Liver (tissue), 9 donors: Measurements from ENCODE around the gene SLC2A1. TPM values are rescaled to one million over a fixed set of nuclear protein-coding genes. Genes with fewer than 3 reads are reported as not detected.

Experiments used
- DNase-seq: peaks from one replicate; pipeline ENCODE4 v3.0.0-alpha.2; 2017; ENCODE audit warnings: low spot score
- H3K27ac ChIP-seq, 2 donors: one replicate each; pipeline ENCODE4 v1.7.0; 2013; ENCODE audit warnings: inconsistent platforms in 2 of 2, low read length in 2 of 2, control low read depth in 1 of 2, low read depth in 1 of 2, mild to moderate bottlenecking in 1 of 2
- H3K27me3 ChIP-seq, 4 donors: one replicate each; pipeline versions ENCODE4 v1.6.1 to v1.7.0; 2013; ENCODE audit warnings: low read length in 3 of 4, inconsistent platforms in 1 of 4, mild to moderate bottlenecking in 1 of 4, moderate library complexity in 1 of 4; ENCODE audit not compliant: control insufficient read depth in 4 of 4, insufficient read depth in 4 of 4
- H3K36me3 ChIP-seq, 4 donors: one replicate each; pipeline versions ENCODE4 v1.6.1 to v1.7.0; 2013; ENCODE audit warnings: low read length in 3 of 4, mild to moderate bottlenecking in 3 of 4, low read depth in 1 of 4, moderate library complexity in 1 of 4; ENCODE audit not compliant: control insufficient read depth in 4 of 4, insufficient read depth in 3 of 4
- H3K4me1 ChIP-seq, 4 donors: one replicate each; pipeline versions ENCODE4 v1.6.1 to v1.7.0; 2013; ENCODE audit warnings: low read length in 3 of 4, mild to moderate bottlenecking in 3 of 4, moderate library complexity in 1 of 4; ENCODE audit not compliant: control insufficient read depth in 4 of 4, insufficient read depth in 4 of 4
- H3K4me3 ChIP-seq, 3 donors: one replicate each; pipeline versions ENCODE4 v1.6.1 to v1.7.0; 2013; ENCODE audit warnings: low read length in 3 of 3, control low read depth in 1 of 3, low read depth in 1 of 3, mild to moderate bottlenecking in 1 of 3
- H3K9ac ChIP-seq, 2 donors: one replicate each; pipeline ENCODE4 v1.7.0; 2013; ENCODE audit warnings: low read length in 2 of 2, mild to moderate bottlenecking in 2 of 2, moderate library complexity in 2 of 2, control low read depth in 1 of 2, low read depth in 1 of 2
- H3K9me3 ChIP-seq, 4 donors: one replicate each; pipeline versions ENCODE4 v1.6.1 to v1.7.0; 2013; ENCODE audit warnings: low read length in 3 of 4; ENCODE audit not compliant: control insufficient read depth in 4 of 4
- ATF3 ChIP-seq: IDR thresholded peaks from 2 replicates; pipeline ENCODE4 v1.6.1; 2016; ENCODE audit warnings: antibody characterized with exemption
- EGR1 ChIP-seq, 2 donors: IDR thresholded peaks; 2 replicates each; pipeline ENCODE4 v1.6.1; 2016 to 2018; ENCODE audit warnings: antibody characterized with exemption in 2 of 2, low read depth in 2 of 2
- FOXA2 ChIP-seq: IDR thresholded peaks from 2 replicates; pipeline ENCODE4 v1.6.1; 2016; ENCODE audit warnings: antibody characterized with exemption
- GABPA ChIP-seq, 2 donors: IDR thresholded peaks in 1 of 2; conservative IDR thresholded peaks in 1 of 2; 2 replicates each; pipeline ENCODE4 v1.6.1; 2016; ENCODE audit warnings: antibody characterized with exemption in 2 of 2, mild to moderate bottlenecking in 1 of 2, moderate library complexity in 1 of 2
- HNF4A ChIP-seq, 2 donors: conservative IDR thresholded peaks; 2 replicates each; pipeline ENCODE4 v1.6.1; 2016; ENCODE audit warnings: antibody characterized with exemption in 2 of 2, mild to moderate bottlenecking in 2 of 2
- HNF4G ChIP-seq: IDR thresholded peaks from 2 replicates; pipeline ENCODE4 v1.6.1; 2016; ENCODE audit warnings: antibody characterized with exemption
- RAD21 ChIP-seq, 2 donors: IDR thresholded peaks; 2 replicates each; pipeline ENCODE4 v1.6.1; 2016; ENCODE audit warnings: antibody characterized with exemption in 2 of 2, mild to moderate bottlenecking in 2 of 2
- RXRA ChIP-seq, 2 donors: IDR thresholded peaks; 2 replicates each; pipeline ENCODE4 v1.6.1; 2017 to 2018; ENCODE audit warnings: antibody characterized with exemption in 2 of 2, mild to moderate bottlenecking in 1 of 2
- SP1 ChIP-seq: IDR thresholded peaks from 2 replicates; pipeline ENCODE4 v1.6.1; 2018; ENCODE audit warnings: antibody characterized with exemption, mild to moderate bottlenecking
- TAF1 ChIP-seq: conservative IDR thresholded peaks from 2 replicates; pipeline ENCODE4 v1.6.1; 2016; ENCODE audit warnings: antibody characterized with exemption, mild to moderate bottlenecking
- YY1 ChIP-seq: IDR thresholded peaks from 2 replicates; pipeline ENCODE4 v1.6.1; 2016; ENCODE audit warnings: antibody characterized with exemption, mild to moderate bottlenecking
- WGBS: extraction: QIAGEN DNeasy Blood & Tissue Kit; methylation state at CpG from one replicate; pipeline ENCODE4 v1.1.7; 2013; 5-methylcytosine and 5-hydroxymethylcytosine counted together
- polyA plus RNA-seq, 2 donors: library from polyadenylated mRNA; stranded (reverse) in 1 of 2; unstranded in 1 of 2; fragments of 200-250 nt in 1 of 2; fragments of >200 nt in 1 of 2; fragmentation: Nextera tagmentation in 1 of 2; extraction: Ambion mirVana in 1 of 2; gene quantifications; one replicate each; pipeline versions ENCODE4 v1.2.1 to v1.2.3, GENCODE V29; 2013 to 2015
- total RNA-seq, 2 donors: library from RNA; depleted of rRNA; stranded (reverse); fragments of >200 nt; gene quantifications; one replicate each; pipeline ENCODE4 v1.2.3, GENCODE V29; 2014
- TF ChIP-seq, protein P1 (sequence below): IDR thresholded peaks from 2 replicates; pipeline ENCODE4 v1.6.1; 2016; ENCODE audit warnings: antibody characterized with exemption, mild to moderate bottlenecking
- TF ChIP-seq, protein P2 (sequence below): IDR thresholded peaks from 2 replicates; pipeline ENCODE4 v1.6.1; 2016; ENCODE audit warnings: antibody characterized with exemption
- donor health status: healthy.
- donor health status: healthy.
- donor health status: healthy.
- donor health status: healthy.
- donor health status: healthy.

SLC2A1 gene
- total and polyA plus RNA-seq, 4 donors, result 1.1 to 675 (median 3.0) TPM

GRCh38 chr1:42935313-42935895, 23.3 kb downstream of the SLC2A1 start:
- TF ChIP-seq, protein P1, sequence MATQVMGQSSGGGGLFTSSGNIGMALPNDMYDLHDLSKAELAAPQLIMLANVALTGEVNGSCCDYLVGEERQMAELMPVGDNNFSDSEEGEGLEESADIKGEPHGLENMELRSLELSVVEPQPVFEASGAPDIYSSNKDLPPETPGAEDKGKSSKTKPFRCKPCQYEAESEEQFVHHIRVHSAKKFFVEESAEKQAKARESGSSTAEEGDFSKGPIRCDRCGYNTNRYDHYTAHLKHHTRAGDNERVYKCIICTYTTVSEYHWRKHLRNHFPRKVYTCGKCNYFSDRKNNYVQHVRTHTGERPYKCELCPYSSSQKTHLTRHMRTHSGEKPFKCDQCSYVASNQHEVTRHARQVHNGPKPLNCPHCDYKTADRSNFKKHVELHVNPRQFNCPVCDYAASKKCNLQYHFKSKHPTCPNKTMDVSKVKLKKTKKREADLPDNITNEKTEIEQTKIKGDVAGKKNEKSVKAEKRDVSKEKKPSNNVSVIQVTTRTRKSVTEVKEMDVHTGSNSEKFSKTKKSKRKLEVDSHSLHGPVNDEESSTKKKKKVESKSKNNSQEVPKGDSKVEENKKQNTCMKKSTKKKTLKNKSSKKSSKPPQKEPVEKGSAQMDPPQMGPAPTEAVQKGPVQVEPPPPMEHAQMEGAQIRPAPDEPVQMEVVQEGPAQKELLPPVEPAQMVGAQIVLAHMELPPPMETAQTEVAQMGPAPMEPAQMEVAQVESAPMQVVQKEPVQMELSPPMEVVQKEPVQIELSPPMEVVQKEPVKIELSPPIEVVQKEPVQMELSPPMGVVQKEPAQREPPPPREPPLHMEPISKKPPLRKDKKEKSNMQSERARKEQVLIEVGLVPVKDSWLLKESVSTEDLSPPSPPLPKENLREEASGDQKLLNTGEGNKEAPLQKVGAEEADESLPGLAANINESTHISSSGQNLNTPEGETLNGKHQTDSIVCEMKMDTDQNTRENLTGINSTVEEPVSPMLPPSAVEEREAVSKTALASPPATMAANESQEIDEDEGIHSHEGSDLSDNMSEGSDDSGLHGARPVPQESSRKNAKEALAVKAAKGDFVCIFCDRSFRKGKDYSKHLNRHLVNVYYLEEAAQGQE, result no peak
- no peak for TF ChIP-seq TAF1
- TF ChIP-seq, protein P2, sequence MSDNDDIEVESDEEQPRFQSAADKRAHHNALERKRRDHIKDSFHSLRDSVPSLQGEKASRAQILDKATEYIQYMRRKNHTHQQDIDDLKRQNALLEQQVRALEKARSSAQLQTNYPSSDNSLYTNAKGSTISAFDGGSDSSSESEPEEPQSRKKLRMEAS, result no peak
- 93% methylated on average over 8 of the region's 8 CpGs for WGBS
- H3K4me3 ChIP-seq, result no peak overlapping the region
- no peak overlapping the region for H3K9ac ChIP-seq
- H3K27ac ChIP-seq, result no peak overlapping the region
- H3K9me3 ChIP-seq, result no peaks in the 10 kb centered on the region
- H3K27me3 ChIP-seq, result no peaks in the 10 kb centered on the region
- peaks cover 0 to 3% (median 0%) of the 10 kb centered on the region in 4 donors for H3K4me1 ChIP-seq
- H3K36me3 ChIP-seq, result no peaks in the 10 kb centered on the region
- DNase-seq, result no peak

DNA sequence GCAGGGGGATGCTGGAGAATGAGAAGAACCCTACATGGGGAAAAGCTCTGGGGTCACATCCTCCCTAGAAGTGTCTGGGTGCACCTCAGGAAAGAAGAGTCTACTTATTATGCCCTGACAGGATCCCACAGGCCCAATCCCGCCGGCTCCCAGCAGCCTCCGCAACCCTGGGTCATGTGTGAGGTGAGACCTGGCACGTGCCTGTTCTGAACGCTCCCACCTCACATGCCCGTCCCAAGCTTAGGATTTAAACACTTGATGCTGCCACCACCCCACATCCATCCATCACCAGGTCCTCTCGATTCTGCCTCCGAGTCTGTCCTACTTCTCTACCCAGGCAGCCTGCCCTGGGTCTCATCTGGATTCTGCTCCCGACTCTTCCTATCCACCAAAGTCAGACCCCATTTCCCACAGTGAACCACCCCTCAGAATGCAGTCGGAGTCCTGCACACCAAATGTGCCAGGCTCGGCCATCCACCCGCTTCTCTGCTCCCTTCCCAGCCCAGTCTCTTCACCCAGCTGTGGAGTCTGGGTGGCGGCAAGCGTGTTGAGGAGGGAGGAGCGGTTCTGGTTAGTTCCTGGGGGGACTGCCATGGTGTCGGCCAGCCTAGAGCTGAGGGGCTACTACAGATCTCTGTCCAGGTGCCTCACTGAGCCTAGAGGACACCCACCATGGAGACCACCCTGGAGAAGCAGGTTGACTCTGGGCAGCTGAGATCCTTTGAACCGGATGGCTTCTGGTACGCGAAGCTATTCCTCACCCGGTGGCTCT, 23.9 kb downstream of the SLC2A1 start:
- no peak for DNase-seq
- Histone ChIP-seq H3K36me3 (no peaks in the 10 kb centered on the region), H3K4me3 (no peak overlapping the region), H3K9me3 (no peaks in the 10 kb centered on the region), H3K27ac (no peak overlapping the region), H3K9ac (no peak overlapping the region), H3K4me1 (peaks cover 0 to 3% (median 0%) of the 10 kb centered on the region in 4 donors), H3K27me3 (no peaks in the 10 kb centered on the region)
- 91% methylated on average over 20 of the region's 20 CpGs for WGBS
- TF ChIP-seq, protein P2, result no peak
- TF ChIP-seq HNF4A (conservative IDR thresholded peaks at IDR 0.05) (no peak), ATF3 (no peak), FOXA2 (no peak), GABPA (IDR thresholded peaks at IDR 0.05 in 1 of 2, conservative IDR thresholded peaks at IDR 0.05 in 1 of 2) (no peak), RXRA (IDR thresholded peaks at IDR 0.05) (no peak), RAD21 (IDR thresholded peaks at IDR 0.05) (no peak), HNF4G (no peak), EGR1 (IDR thresholded peaks at IDR 0.05; ENCODE audit: low read depth in 2 of 2) (no peak), YY1 (no peak), TAF1 (no peak), SP1 (no peak)
